Measurements from ENCODE around the gene RGL1.
A peak's percentile ranks its signal among the peaks of the same experiment; 100 is the strongest.
"Not testable (repeated sequence)": the region's sequence is repeated elsewhere in the genome, so short reads cannot be mapped to it uniquely, and the experiment has no call there.

The RGL1 gene

DNA sequence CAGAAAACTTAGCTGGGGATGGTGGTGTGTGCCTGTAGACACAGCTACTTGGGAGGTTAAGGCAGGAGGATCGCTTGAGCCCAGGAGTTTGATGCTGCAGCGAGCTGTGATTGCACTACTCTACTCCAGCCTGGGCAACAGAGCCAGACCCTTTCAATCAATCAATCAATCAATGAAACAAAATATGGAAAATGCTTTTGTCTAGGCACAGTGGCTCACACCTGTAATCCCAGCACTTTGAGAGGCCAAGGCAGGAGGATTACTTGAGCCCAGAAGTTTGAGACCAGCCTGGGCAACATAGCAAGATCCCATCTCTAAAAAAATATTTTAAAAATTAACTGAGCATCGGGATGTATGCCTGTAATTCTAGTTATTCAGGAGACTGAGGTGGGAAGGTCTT, 19.0 kb upstream of the RGL1 start:
- FAIRE-seq; DNase-seq (ENCODE audit: low spot score): not testable (repeated sequence)

DNA sequence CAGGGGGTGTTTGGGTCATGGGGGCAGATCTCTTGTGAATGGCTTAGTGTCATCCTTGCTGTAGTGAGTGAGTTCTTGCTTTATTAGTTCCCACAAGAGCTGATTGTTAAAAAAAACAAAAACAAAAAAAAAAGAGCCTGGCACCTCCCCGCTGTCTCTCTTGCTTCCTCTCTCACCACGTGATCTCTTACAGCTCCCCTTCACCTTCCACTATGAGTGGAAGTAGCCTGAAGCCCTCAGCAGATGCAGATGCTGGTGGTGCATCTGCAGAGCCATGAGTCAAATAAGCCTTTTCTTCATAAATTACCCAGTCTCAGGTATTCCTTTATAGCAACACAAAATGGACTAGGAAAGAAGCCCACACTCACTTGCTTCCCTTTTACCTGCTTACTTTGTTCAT, 17.2 kb upstream of the RGL1 start:
- DNase-seq (ENCODE audit: low spot score) (no peak), FAIRE-seq (no peak)

DNA sequence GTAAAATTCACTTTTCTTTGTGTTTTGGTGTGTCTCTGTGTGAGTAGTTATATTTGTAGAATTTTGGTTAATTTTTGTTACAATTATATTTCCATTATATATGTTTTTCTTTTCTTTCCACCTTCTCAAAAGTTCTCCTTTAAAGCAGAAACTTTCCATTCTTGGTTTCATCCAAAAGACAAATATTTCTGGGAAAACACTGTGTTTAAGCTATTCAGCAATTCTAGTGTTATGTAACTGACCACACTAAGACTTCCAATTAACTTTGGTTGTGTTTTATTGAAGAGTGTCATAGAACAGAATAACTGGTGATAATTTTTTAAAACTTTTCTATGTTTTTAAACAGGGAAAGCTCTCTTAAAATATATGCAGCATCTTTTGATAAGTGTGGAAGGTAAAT, 13.6 kb upstream of the RGL1 start:
- FAIRE-seq (no peak), DNase-seq (ENCODE audit: low spot score) (no peak)

DNA sequence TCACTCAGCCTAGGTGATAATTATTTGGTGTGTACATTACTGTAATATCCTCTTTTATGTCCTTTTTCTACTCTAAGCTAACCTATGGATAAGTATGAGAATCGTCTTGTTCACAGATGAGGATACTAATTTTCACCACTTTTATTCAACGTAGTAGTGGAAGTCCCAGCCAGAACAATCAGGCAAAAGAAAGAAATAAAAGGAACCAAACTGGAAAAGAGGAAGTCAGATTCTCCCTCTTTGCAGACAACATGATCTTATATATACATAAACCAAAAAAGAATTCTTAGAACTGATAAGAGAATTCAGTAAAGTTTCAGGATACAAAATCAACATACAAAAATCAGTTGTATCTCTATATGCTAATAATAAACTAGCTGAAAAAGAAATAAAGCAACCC, 12.6 kb upstream of the RGL1 start:
- FAIRE-seq = no peak
- no peak for DNase-seq (ENCODE audit: low spot score)

DNA sequence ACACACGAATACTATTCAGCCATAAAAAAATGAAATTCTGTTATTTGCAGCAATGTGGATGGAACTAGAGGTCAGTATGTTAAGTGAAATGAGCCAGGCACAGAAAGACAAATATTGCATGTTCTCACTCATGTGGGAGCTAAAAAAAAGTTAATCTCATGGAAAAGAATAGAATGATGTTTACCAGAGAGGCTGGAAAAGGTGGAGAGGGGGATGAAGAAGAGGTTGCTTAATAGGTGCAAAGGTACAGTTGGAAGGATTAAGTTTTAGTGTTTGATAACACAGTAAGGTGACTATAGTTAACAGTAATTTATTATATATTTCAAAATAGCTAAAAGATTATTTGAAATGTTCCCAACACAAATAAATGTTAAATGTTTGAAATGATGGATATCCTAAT, 10.8 kb upstream of the RGL1 start:
- DNase-seq (ENCODE audit: low spot score) (no peak), FAIRE-seq (no peak)

DNA sequence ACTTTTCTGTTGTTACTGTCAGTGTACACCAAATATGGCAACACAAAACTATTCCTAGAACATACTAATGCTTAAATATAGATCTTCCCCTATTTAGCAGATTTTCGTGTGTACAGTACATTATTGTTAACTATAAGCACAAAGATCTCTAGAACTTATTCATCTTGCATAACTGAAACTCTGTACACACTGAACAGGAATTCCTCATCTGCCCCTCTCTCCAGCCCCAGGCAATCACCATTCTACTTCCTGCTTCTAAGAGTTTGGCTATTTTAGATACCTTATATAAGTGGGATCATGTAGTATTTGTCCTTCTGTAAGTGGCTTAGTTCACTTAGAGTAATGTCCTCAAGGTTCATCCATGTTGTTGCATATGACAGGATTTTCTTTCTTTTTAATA, 4.5 kb upstream of the RGL1 start:
- DNase-seq (ENCODE audit: low spot score) = no peak
- FAIRE-seq = no peak

DNA sequence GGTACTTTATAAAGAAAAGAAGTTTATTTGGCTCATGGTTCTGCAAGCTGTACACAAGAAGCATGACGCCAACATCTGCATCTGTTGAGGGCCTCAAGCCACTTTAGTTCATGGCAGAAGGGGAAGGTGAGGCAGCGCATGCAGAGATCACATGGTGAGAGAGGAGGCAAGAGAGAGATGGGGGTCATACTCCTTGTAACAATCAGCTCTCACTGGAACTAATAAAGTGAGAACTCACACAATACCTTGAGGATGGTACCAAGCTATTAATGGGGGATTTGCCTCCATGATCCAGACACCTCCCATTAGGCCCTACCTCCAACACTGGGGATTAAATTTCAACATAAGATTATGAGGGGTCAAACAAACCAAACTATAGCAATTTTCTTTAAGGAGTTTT, 3.3 kb upstream of the RGL1 start:
- DNase-seq (ENCODE audit: low spot score) (no peak), FAIRE-seq (no peak)

DNA sequence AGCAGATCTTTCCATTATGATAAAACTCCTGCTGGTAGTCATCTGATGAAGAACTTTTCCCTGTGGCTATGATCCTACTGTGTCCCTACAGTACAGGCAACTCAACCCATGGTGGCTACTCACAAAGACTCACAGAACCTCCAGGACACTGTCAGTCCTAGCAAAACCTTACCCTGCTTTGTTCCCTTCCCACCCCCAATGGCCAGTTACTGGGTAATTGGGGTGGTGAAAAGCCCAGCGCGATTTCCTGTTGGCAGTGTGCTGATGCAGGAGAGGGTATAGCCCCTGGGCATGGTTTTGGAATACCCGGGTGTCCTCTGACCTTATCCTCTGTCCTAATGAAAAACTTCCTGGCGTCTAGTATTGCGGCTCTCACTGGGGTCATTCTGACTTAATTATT, 533 bp upstream of the RGL1 start:
- no peak for DNase-seq (ENCODE audit: low spot score)
- no peak for FAIRE-seq

DNA sequence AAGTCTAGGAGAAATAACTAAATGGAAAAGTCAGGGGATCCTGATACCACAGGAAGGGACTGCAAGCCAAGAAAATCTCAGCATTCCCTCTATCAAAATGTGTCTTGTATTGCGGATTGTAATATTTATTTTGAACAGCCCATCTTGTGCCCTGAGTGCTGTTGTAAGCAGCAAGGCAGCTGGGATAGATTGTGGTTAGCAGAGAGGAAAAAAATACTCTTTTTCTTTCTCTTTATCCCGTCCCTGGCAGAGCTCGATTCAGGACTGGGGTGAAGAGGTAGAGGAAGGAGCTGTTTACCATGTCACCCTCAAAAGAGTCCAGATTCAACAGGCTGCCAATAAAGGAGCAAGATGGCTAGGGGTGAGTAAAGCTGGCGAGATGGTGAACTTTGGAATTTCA, 1.2 kb downstream of the RGL1 start:
- no peak for FAIRE-seq
- no peak for DNase-seq (ENCODE audit: low spot score)

DNA sequence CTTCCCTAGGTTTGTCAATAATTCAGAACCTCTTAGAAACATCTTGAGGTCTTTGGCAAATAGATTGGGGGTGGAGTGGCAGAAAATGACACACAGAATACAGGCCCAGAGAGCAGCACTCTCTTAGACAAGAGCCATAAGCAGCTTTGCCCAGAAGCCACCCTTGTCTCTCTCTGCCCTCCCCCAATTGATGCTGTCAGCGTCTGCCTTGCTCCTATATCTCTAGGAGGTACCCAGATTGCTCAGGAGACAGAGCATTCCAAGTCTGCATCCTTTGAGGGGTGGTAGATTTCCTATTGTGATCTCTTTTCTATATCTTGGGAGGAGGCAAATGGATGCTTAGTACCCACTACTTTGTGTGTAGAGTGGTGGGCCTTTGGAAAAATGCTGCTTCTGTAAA, 1.8 kb downstream of the RGL1 start:
- no peak for FAIRE-seq
- DNase-seq (ENCODE audit: low spot score) = no peak

DNA sequence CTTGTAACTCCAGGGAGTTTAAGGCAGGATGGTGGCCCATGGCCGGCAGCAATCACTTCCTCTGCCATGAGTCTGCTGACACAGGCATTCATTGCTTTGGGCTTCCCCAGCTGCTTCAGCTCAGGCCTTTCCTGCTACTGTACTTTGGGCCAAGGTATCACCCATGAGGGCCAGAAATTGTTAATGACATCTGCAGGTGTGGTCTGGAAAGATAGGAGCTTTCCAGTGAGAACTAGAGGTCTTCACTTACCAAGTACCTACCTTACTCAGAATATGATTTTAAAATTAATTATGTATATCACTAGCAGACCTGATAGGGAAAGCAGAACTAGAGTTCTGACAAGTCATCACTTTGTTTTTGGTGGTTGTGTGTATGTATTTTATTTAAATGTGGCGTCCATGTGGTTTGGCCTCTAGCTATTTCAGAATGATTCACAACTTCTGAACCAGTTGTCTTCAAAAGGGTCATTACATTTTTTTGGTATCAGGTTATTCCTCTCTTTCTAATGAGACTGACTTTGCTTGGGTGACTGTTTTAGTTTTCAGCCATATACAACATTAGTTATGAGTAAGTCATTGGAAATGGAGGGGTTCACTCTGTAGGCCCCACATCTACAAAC, 2.7 kb downstream of the RGL1 start:
- no peak for DNase-seq (ENCODE audit: low spot score)
- FAIRE-seq = no peak

DNA sequence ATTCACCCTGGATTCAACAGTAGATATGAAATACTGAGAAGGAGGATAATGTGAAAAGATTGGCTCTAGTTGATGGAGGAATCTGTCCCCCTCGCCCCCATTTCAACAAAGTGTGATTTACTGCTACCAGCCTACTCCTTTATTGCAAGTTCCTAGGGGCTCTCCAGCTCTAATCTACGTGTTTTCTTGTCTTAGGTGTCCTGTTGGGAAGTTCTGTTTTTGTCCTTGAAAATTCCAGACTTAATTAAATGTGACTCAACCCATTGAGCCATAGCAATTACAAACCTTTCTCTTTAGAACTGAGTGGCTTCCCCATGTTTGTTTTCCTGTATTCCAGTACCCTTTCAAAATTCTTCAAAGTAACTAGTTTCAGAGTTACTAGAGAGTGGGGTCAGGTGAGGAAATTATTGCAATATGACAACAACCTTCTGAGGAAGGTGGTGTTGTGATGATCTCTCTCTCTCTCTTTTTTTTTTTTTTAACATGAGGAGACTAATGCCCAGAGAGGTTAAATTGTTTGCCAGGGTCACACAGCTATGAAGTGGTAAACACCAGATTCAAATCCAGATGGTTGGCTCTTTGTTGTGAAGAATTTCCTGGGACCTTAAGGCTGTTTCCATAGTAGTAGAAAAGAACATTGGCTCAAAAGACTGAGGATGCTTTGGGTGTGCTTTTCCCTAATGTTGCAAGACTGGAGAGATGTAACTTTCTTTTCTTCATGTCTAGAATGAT, 3.5 kb downstream of the RGL1 start:
- DNase-seq (ENCODE audit: low spot score) (no peak), FAIRE-seq (no peak)

DNA sequence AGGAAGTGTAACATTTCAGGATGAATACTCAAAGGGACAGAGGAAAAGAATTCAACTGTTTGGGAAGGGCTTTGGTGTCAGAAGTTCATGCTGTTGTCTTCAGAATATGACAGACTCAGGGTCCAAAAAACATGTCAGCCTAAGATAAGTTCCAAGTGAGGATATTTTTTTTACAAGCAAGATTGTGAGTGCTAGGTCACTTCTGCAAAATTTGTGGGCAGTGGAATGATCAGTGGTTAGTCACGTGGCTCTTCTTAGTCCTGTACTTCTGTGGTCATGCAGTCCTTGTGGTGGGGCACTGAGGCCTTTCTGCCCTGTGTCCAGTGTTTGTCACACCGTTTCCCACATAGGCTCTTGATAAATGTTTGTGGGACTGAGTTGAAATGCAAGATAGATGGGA, 5.2 kb downstream of the RGL1 start:
- DNase-seq (ENCODE audit: low spot score) (peak; percentile 9), FAIRE-seq (no peak)

DNA sequence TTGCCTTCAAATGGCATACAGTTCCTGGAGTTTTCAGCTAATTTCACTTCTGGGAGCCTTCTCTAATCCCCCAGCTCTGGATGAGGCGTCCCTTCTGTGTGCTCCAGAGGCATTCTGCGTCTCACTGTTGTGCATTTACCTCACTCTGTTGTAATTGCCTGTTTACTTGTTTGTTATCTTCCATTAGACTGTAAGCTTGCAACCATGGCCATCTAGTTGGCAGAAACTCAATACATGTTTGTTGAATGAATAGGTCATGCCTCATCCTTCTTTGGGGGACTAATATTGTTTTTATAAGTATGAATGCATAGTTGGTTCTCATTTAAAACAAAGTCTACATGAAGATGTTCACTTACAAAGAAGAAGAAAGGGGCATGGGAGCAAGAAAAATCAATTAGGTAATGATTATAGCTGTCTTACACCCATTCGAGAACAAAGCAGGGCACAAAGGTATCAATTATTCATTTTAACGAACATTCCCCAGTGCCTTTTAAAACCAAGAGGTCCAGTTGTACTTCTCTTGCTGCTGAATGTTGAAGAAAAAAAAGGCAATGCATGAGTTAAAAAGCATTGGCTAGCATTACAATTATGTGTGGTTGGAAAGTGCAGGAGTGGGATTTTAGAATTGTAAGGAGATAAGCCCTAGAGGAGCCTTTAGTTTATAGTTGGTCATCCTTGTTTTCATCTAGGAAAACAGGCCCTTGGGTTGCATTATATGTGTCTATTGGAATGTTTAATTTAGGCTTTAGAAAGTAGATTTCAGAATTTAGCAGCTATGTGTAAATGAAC, 6.0 kb downstream of the RGL1 start:
- no peak for FAIRE-seq
- no peak for DNase-seq (ENCODE audit: low spot score)

DNA sequence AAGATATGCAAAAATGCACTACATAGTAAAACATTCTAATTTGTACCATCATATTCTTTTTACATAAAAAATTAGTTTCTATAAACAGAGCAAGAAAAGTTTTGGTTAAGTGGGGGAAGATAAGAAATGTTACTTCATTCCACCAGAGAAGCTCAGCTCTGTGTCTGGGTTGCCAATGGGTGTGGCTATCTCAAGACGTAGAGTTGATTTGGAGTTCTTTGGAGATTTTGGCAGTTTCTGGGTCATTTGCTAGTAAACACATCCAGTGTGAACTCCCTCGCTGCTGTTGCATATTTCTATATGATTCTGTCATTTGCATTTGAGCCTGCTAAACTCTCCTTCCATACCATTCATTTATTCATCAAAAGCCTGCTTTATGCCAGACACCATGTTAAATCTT, 7.2 kb downstream of the RGL1 start:
- no peak for FAIRE-seq
- no peak for DNase-seq (ENCODE audit: low spot score)

DNA sequence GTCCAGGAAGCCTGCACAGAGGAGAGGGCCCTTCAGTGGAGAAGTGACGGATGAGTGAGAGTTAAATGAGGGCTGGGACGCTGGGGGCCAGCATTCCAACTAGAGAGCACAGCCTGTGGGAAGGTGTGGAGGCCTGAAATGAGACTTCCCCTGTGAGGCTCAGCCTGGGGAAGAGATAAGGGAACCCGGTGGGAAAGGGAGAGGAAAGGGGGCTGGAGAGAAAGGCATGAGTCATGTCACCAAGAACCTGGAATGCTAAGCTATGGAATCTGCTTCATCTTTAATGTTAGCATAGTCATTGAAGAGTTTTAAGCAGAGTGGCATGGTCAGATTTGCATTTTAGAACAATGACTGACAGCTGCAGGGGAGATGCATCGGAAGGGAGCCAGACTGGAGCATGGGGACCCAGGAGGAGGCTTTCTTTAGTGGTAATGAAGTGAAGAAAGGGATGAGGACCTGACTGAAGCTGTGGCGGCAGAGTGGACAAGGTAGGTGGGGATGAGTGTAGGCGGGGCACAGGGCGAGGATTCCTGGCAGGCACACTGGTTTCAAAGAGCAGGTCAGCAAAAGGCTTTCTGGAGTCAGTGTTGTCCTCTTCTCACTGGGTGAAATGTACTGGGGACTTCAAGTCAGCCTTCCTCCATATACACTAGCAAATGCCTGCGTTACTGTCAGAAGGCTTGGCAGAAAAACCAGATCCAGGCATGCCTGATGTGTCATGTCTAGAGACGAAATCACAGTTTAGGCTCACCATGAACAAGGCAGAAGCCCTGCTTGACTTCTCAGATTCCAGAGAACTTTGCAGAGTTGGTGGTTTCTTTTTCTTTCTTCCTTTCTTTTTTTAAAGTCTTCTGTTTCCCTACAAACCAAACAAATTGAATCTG, 8.0 kb downstream of the RGL1 start:
- peak; percentile 29 for DNase-seq (ENCODE audit: low spot score)
- no peak for FAIRE-seq

DNA sequence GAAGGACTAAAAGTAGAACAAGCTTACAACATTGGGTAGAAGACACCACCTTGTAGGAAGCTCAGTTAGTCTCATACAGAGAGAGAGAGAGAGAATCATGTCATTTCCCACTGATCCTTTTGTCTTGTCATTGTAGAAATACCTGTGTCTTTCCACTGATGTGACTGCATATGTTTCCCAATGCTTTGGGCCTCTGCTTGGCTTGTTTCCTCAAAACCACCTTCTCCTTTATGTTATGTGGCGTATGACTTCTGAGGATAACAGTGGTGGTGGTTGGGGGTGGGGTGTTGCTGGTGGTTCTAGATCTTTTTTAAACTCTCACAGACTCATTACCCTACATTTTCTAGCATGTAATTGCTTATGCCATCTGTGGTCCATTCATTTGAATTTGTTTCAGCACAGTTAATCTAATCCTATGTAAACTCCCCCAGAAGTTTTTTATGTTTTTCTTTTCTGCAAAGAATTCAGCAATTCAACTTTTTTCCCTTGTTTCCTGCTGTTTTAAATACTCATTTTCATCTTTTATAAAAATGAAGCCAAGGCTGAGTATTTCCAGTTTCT, 9.3 kb downstream of the RGL1 start:
- FAIRE-seq = no peak
- no peak for DNase-seq (ENCODE audit: low spot score)

DNA sequence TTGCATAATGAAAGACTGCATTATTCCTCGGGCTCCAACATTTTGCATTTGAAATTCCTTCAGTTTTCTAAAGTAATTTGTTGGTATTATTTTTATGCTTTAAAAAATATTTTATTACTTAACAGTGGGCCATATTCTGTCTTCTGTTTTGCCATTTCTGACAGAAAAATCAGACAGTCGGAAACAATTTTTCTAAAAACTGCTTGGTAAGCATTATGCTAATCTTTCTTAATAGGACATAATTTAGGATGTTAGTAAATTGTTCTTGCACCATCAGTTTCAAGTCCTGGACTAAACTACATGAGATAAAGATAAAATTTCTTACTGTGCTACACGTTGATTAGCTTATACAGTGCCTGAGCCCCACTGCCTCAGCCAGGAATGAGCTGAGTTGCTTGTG, 11.2 kb downstream of the RGL1 start:
- FAIRE-seq = no peak

DNA sequence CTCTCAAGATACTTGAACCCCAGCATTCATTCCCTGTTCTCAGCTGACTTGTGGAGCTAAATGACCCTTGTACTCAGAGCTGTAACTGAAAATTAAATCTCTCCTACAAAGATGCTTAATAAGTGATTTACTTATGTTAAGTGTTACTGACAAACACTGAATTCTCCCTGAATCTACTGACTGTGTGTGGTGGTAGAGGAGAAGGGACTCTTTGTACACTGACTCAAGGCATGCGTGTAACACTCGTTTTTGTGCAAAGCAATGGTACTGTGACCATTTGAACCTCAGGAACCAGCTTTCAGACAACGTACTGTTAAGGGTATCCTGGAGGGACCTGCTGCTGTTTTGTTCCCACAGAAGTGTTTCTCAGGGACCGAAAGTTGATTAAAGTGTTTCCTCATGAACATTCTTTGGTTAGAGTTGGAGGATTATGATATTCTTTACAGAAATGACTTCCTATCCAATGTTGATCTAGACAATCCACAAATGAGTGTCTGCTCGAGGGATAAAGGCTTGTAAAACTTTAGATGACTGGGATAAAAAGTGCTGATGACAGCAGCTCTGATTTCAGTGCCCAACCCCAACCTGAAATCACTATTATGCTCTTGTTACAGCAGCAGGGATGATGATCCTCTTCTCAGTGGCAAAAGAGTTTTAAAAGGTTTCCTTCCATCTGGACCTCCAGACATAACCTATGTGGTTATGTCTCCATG, 12.8 kb downstream of the RGL1 start:
- FAIRE-seq (no peak), DNase-seq (ENCODE audit: low spot score) (no peak)

More for the DNA sequence above, 11.2 kb downstream of the RGL1 start:
- no peak for DNase-seq (ENCODE audit: low spot score)

DNA sequence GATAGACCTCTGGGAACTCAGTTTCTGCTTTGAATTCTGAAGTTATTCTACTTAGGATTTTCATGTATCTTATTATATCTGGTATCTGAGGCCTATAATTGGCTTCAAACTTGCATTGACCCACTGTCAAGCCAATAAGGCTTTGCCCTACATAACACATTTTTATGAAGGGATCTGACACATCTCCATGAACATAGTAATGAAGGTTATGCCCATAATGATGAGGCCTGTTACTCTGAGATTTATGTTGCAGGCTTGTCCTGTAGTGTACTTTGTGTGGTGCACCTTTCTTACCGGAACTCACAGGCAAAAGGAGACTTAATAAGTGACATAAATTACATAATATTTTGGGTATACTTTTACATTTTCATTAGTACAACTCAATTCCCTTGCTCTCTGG, 14.1 kb downstream of the RGL1 start:
- DNase-seq (ENCODE audit: low spot score) (no peak), FAIRE-seq (no peak)

All from RCC 7860 (cell line).